HepG2 (cell line): Measurements from ENCODE around the gene SLC7A4. TPM values are rescaled to one million over a fixed set of nuclear protein-coding genes. Genes with fewer than 3 reads are reported as not detected.

ENCODE experiments used
- ATAC-seq: fragments of 200-7000 bp; cut with Tn5 transposase; 3 replicates; pipeline ENCODE4 v1.9.1; 2020; ENCODE audit warnings: mild to moderate bottlenecking, moderate library complexity
- BruUV-seq: library from RNA; stranded (reverse); fragments of 400-500 nt; replicated peaks from 2 replicates; lab custom pipeline; 2021; lab: Mats Ljungman, UMichigan
- CTCF ChIA-PET: fragments of 300-600 bp; formaldehyde crosslinking; extraction: SDS; loops from one replicate; lab custom pipeline; 2021; ENCODE audit warnings: low total read pairs, inconsistent platforms, low intra/inter-chr PET ratio; lab: Yijun Ruan, JAX
- POLR2A ChIA-PET: fragments of 350-600 bp; sonication (Branson Sonifier 250); formaldehyde crosslinking; loops from one replicate; lab custom pipeline; 2020; ENCODE audit warnings: antibody characterized with exemption, inconsistent platforms; lab: Yijun Ruan, JAX
- DNase-seq: peaks from one replicate; pipeline ENCODE4 v3.0.0-alpha.2; 2015; ENCODE audit warnings: low spot score
- FAIRE-seq: peaks from 3 replicates; lab custom pipeline; 2011; peaks lifted over from hg19 to GRCh38; lab: Jason Lieb, UNC
- H2AFZ ChIP-seq: one replicate; pipeline ENCODE4 v1.6.1; 2011; ENCODE audit warnings: low read length, inconsistent platforms
- H3K27ac ChIP-seq: fragments of 300-600 bp; 3 replicates; pipeline ENCODE4 v1.8.0; 2011; ENCODE audit warnings: mixed run types, mild to moderate bottlenecking, mixed read lengths, low read length, inconsistent platforms; ENCODE audit not compliant: insufficient read depth; ENCODE audit errors: extremely low read length
- H3K27me3 ChIP-seq, 2 experiments: fragments of 200-600 bp in 1 of 2; 2 replicates in 1 of 2; 3 replicates in 1 of 2; pipeline versions ENCODE4 v1.6.0 to v1.8.0; 2011; ENCODE audit warnings: low read length in 2 of 2, mild to moderate bottlenecking in 2 of 2, moderate library complexity in 2 of 2, inconsistent platforms in 1 of 2; ENCODE audit not compliant: insufficient read depth in 2 of 2, control insufficient read depth in 1 of 2
- H3K36me3 ChIP-seq, 2 experiments: fragments of 200-600 bp in 1 of 2; replicated peaks in 1 of 2; 2 replicates in 1 of 2; 3 replicates in 1 of 2; pipeline versions ENCODE4 v1.5.1 to v1.8.0; 2011; ENCODE audit warnings: low read length in 2 of 2, inconsistent platforms in 1 of 2; ENCODE audit not compliant: insufficient read depth in 2 of 2, control insufficient read depth in 1 of 2
- H3K4me1 ChIP-seq: 2 replicates; pipeline ENCODE4 v1.5.1; 2012; ENCODE audit warnings: low read length, inconsistent platforms; ENCODE audit not compliant: insufficient read depth
- H3K4me2 ChIP-seq: 2 replicates; pipeline ENCODE4 v1.6.0; 2011; ENCODE audit warnings: low read depth, low read length, inconsistent platforms
- H3K4me3 ChIP-seq, 3 experiments: fragments of 200-600 bp in 1 of 3; sonication (generic), shearing (Covaris generic) in 1 of 3; replicated peaks in 1 of 3; 2 replicates each; pipeline ENCODE4 v1.5.1; 2011 to 2016; ENCODE audit warnings: low read length in 3 of 3, inconsistent platforms in 2 of 3, low read depth in 2 of 3, mild to moderate bottlenecking in 2 of 3, control low read depth in 1 of 3, mixed read lengths in 1 of 3; ENCODE audit not compliant: insufficient read depth in 1 of 3
- H3K79me2 ChIP-seq: one replicate; pipeline ENCODE4 v1.6.1; 2011; ENCODE audit warnings: low read length, inconsistent platforms; ENCODE audit not compliant: insufficient read depth
- H3K9ac ChIP-seq: 2 replicates; pipeline ENCODE4 v1.6.0; 2011; ENCODE audit warnings: mild to moderate bottlenecking, low read depth, low read length, inconsistent platforms; ENCODE audit not compliant: insufficient read depth
- H3K9me3 ChIP-seq: 2 replicates; pipeline ENCODE4 v1.5.1; 2012; ENCODE audit warnings: mild to moderate bottlenecking, low read length
- H4K20me1 ChIP-seq: 2 replicates; pipeline ENCODE4 v1.6.0; 2011; ENCODE audit warnings: inconsistent platforms, mild to moderate bottlenecking, low read length, moderate library complexity; ENCODE audit not compliant: insufficient read depth
- ESRRA ChIP-seq: sonication (generic); formaldehyde crosslinking; IDR thresholded peaks from 2 replicates; pipeline ENCODE4 v1.5.1; 2020; ENCODE audit warnings: mild to moderate bottlenecking, low read depth, missing genetic modification reagents
- HMG20B ChIP-seq: conservative IDR thresholded peaks from 2 replicates; pipeline ENCODE4 v1.6.1; 2016; ENCODE audit warnings: missing genetic modification reagents, missing compliant biosample characterization
- ISX ChIP-seq: sonication (generic); formaldehyde crosslinking; conservative IDR thresholded peaks from 2 replicates; pipeline ENCODE4 v1.5.0; 2020; ENCODE audit warnings: missing genetic modification reagents
- RFX1 ChIP-seq: fragments of 450-650 bp; IDR thresholded peaks from 2 replicates; pipeline ENCODE4 v1.6.1; 2017
- TBL1XR1 ChIP-seq: fragments of 150-350 bp; IDR thresholded peaks from 2 replicates; pipeline ENCODE4 v1.6.1; 2014; ENCODE audit warnings: borderline replicate concordance, low read length; ENCODE audit not compliant: partially characterized antibody
- THAP8 ChIP-seq: sonication (generic); formaldehyde crosslinking; IDR thresholded peaks from 2 replicates; pipeline ENCODE4 v1.5.1; 2020; ENCODE audit warnings: missing genetic modification reagents, mild to moderate bottlenecking, borderline replicate concordance
- ZBTB10 ChIP-seq: sonication (generic); formaldehyde crosslinking; IDR thresholded peaks from 2 replicates; pipeline ENCODE4 v1.4.0; 2020; ENCODE audit warnings: missing genetic modification reagents, borderline replicate concordance
- ZFP37 ChIP-seq: sonication (generic); formaldehyde crosslinking; IDR thresholded peaks from 2 replicates; pipeline ENCODE4 v1.4.0; 2020; ENCODE audit warnings: missing genetic modification reagents, borderline replicate concordance
- ZNF512B ChIP-seq: sonication (generic); formaldehyde crosslinking; IDR thresholded peaks from 2 replicates; pipeline ENCODE4 v1.5.1; 2020; ENCODE audit warnings: missing genetic modification reagents, mild to moderate bottlenecking, borderline replicate concordance
- ZNF607 ChIP-seq: sonication (generic); formaldehyde crosslinking; IDR thresholded peaks from 2 replicates; pipeline ENCODE4 v1.5.1; 2020; ENCODE audit warnings: missing genetic modification reagents, mild to moderate bottlenecking, borderline replicate concordance
- ZNF660 ChIP-seq: sonication (generic); formaldehyde crosslinking; IDR thresholded peaks from 2 replicates; pipeline ENCODE4 v1.5.1; 2020; ENCODE audit warnings: mild to moderate bottlenecking, low read depth, missing genetic modification reagents, borderline replicate concordance
- WGBS: methylation state at CpG from one replicate; pipeline ENCODE4 v1.1.6; 2017; ENCODE audit warnings: low lambda C conversion rate; 5-methylcytosine and 5-hydroxymethylcytosine counted together
- in situ Hi-C: cut with HindIII; loops from 2 replicates; pipeline ENCODE4 v1.10.0; 2017; ENCODE audit warnings: low pct_unique_long_range_greater_than_20kb; ENCODE audit not compliant: extremely low pct_ligation_motif_present
- intact Hi-C: fragments of 100-400 bp; cut with micrococcal nuclease; formaldehyde crosslinking; loops from one replicate; pipeline ENCODE4 v1.10.0; 2022; ENCODE audit not compliant: unreplicated experiment
- polyA plus RNA-seq, 8 experiments: library from polyadenylated mRNA; depleted of rRNA in 3 of 8; stranded (reverse) in 7 of 8; unstranded in 1 of 8; fragments of >200 nt; fragmentation: Illumina TruSeq in 4 of 8; extraction: Trizol in 4 of 8; gene quantifications; 2 replicates each; pipeline versions ENCODE4 v1.2.1 to v1.2.3, GENCODE V29; 2011 to 2016; ENCODE audit warnings: low read depth in 4 of 8, missing spikeins in 1 of 8, mixed read lengths in 1 of 8; ENCODE audit not compliant: insufficient read depth in 1 of 8
- total RNA-seq, 5 experiments: library from RNA; depleted of rRNA; stranded (reverse); fragments of >200 nt; fragmentation: Illumina TruSeq; extraction: Trizol; gene quantifications; 2 replicates each; pipeline ENCODE4 v1.2.3, GENCODE V29; 2016; ENCODE audit warnings: low read depth in 1 of 5

The SLC7A4 gene
- total and polyA plus RNA-seq, 2 of the 13 experiments (the other 11 are each of a cell fraction or from before 2014, with no cell fraction given) = not detected

- no peak for TF ChIP-seq ZBTB10 (CRISPR knock-in tag)
- TF ChIP-seq ZNF660 = no peak
- no peak for TF ChIP-seq ZFP37 (CRISPR knock-in tag)
Observed at GRCh38 chr22:21030032-21030431, 2.3 kb downstream of the SLC7A4 start (continued).

GRCh38 chr22:21029486-21030025 is 2.8 kb downstream of the SLC7A4 start:
- peaks cover 17 to 64% of the 10 kb centered on the region in 2 experiments; a peak in 4 of 5 replicates for H3K27me3 ChIP-seq
- no peak overlapping the region for H3K4me2 ChIP-seq
- H3K9me3 ChIP-seq = no peaks in the 10 kb centered on the region
- no peak overlapping the region for H2AFZ ChIP-seq
- no peaks in the 10 kb centered on the region for H3K79me2 ChIP-seq
- ChIA-PET POLR2A (no interaction called here), CTCF (no interaction called here)
- H3K27ac ChIP-seq = no peak overlapping the region
- H4K20me1 ChIP-seq = no peaks in the 10 kb centered on the region
- H3K36me3 ChIP-seq = no peaks in the 10 kb centered on the region
- H3K9ac ChIP-seq = no peak overlapping the region
- ATAC-seq (no peak), DNase-seq (no peak), FAIRE-seq (no peak)
- BruUV-seq = no TSS peak
- no peak for TF ChIP-seq TBL1XR1
- TF ChIP-seq THAP8 (CRISPR knock-in tag) = no peak
- no peak for TF ChIP-seq HMG20B (CRISPR knock-in tag)
- no peak for TF ChIP-seq ZNF512B (CRISPR knock-in tag)
- TF ChIP-seq ESRRA (CRISPR knock-in tag) = no peak
- TF ChIP-seq RFX1 = no peak
- no peak for TF ChIP-seq ISX (CRISPR knock-in tag)
- TF ChIP-seq ZNF607 = no peak
- H3K4me3 ChIP-seq = no peak overlapping the region
- WGBS = 10% methylated on average over 5 of the region's 12 CpGs
- H3K4me1 ChIP-seq = no peaks in the 10 kb centered on the region
- in situ Hi-C loops (no loop called here), intact Hi-C loops (no loop called here)
